ENCODE data around the gene ACER3.
"Not testable (repeated sequence)": the region's sequence is repeated elsewhere in the genome, so short reads cannot be mapped to it uniquely, and the experiment has no call there.

Gene ACER3

DNA sequence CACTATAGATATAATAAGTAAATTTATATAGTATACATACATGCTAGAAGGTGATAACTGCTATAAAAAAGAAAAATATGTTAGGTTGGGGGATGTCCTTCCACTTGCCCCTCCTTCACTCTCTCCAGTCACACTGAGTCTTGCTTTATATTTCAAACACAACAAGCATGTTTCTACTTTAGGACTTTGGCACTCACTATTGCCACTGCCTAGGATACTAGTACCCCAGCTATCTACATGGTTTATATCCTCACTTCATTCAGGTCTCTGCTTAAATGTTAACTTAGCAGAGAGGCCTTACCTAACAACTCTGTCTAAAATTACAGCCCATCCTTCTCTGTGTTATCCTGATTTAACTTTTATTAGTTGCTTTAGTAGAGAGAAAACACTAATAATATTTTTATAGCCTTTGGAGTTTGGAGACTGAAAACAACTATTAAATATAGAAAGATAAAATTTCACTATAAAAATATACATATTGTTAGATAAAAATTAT, 134.4 kb downstream of the ACER3 start:
- DNase-seq (ENCODE audit: low read depth in 2 of 2): no peak

DNA sequence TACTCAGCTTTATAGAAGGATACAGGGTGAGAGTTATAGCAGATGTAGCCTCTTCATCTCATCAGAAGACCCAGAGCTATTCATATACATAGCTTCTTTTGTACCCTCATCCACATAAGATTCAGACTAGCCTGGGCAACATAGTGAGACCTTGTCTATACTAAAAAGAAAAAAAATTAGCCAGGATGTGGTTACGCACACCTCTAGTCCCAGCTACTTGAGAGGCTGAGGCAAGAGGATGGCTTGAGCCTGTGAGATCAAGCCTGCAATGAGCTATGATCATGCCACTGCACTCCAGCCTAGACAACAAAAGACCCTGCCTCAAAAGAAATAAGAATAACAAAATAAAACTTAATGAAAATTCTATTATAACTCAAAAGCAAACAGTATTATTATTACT, 136.8 kb downstream of the ACER3 start:
- no peak for DNase-seq (ENCODE audit: low read depth in 2 of 2)

DNA sequence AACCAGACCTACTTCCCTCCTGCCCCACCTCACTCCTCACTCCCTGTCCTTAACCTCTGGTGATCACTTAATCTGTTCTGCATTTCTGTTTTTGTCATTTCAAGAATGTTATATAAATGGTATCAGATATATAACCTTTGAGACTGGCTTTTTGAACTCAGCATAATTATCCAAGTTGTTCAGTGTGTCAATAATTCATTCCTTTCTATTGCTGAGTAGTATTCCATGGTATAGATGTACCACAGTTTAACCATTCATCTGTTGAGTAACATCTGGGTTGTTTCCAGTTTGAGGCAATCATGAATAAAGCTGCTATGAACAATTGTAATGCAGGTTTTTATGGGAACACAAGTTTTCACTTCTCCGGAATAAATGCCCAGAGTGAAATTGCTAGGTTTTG, 138.9 kb downstream of the ACER3 start:
- DNase-seq (ENCODE audit: low read depth in 2 of 2): no peak

DNA sequence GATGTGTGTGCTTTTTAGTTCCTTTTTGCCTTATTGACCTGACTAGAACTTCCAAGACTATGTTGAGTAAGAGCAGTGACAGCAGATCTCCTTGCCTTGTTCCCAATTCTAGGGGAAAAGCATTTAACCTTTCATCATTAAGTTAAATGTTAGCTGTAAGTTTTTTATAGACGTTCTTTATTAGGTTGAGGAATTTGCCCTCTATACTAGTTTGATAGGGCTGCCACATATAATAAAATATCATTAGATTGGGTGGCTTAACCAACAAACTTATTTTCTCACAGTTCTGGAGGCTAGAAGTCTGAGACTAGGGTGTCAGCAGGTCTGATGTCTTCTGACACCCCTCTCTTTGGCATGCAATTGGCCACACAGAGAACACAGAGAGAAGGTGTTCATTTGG, 140.9 kb downstream of the ACER3 start:
- no peak for DNase-seq (ENCODE audit: low read depth in 2 of 2)

DNA sequence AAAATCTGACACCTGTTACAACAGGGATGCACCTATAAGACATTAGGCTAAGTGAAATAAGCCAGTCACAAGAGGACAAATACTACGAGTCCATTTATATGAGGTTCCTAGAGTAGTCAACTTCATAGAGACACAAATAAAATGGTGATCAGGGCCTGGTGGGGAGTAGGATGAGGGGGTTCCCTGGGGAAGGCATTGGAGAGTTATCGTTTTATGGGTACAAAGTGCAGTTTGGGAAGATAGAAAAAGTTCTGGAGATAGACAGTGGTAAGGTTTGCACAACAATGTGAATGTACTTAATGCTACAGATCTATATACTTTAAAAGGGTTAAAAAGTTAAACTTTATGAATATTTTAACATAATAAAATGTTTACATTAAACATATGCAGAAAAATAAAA, 142.1 kb downstream of the ACER3 start:
- no peak for DNase-seq (ENCODE audit: low read depth in 2 of 2)

DNA sequence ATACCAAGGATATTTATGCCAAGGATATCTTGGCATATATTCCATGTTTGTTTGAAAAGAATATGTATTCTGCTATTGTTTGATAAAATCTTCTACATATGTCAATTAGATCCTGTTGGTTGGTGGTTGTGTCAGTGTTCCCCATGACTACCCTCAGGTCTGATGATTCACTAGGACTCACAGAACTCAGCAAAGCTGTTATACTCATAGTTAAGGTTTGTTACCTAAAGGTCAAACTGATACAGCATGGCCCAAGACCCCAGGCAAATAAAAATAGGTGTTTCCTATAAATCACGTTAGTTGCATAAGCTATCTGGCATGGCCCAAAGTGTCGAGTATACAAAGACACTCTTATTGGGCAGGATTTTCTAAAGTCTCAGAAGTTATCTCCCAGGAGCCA, 143.2 kb downstream of the ACER3 start:
- no peak for DNase-seq (ENCODE audit: low read depth in 2 of 2)

DNA sequence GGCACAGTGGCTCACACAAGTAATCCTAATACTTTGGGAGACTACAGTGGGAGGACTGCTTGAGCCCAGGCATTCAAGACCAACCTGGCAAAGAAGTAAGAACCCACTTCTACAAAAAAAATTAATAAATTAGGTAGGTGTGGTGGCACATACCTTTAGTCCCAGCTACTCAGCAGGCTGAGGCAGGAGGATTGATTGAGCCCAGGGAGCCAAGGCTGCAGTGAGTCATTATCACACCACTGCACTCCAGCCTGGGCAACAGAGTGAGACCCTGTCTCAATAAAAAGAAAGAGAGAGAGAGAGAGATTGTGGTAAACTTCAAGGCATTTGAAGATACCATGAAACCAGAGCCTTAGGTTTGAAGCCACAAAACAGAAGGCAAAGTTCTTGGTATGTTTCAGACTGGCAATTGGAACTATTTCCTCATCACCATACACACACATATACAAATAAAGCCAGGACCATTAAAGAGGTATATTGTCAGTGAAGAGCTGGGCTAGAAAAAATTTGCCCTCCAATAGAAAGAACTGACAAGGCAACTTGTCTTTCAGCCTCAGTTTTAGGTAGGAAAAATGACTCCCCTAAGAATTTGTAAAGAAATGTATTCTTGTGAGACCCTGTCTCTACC, 148.9 kb downstream of the ACER3 start:
- no peak for DNase-seq (ENCODE audit: low read depth in 2 of 2)

DNA sequence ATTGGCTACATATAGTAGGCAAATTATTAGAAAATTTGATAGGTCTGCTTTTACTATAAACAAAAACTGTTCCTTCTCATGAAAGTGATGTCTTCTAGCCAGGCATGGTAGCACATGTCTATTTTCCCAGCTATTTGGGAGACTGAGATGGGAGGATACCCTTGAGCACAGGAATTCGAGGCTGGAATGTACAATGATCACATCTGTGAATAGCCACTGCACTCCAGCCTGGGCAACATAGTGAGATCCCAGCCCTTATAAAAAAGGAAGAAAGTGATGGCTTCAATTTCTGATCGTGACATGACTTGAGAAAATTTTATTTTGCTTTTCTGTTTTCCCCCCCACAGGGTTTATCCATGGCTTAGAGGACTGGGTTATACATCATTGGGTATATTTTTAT, 154.0 kb downstream of the ACER3 start:
- DNase-seq (ENCODE audit: low read depth in 2 of 2): no peak

DNA sequence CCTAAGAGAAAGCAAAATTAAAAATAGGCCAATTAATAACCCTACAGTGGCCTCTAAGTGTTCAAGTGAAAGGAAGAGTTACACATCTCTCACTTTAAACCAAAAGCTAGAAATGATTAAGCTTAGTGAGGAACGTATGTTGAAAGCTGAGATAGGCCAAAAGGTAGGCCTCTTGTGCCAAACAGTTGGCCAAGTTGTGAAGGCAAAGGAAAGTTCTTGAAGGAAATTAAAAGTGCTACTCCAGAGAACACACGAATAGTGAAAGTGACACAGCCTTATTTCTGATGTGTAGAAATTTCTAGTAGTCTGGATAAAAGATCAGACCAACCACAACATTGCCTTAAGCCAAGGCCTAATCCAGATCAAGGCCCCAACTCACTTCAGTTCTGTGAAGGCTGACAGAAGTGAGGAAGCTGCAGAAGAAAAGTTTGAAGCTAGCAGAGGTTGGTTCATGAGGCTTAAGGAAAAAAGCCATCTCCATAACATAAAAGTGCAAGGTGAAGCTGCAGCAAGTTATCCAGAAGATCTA, 157.7 kb downstream of the ACER3 start:
- not testable (repeated sequence) for DNase-seq (ENCODE audit: low read depth in 2 of 2)

DNA sequence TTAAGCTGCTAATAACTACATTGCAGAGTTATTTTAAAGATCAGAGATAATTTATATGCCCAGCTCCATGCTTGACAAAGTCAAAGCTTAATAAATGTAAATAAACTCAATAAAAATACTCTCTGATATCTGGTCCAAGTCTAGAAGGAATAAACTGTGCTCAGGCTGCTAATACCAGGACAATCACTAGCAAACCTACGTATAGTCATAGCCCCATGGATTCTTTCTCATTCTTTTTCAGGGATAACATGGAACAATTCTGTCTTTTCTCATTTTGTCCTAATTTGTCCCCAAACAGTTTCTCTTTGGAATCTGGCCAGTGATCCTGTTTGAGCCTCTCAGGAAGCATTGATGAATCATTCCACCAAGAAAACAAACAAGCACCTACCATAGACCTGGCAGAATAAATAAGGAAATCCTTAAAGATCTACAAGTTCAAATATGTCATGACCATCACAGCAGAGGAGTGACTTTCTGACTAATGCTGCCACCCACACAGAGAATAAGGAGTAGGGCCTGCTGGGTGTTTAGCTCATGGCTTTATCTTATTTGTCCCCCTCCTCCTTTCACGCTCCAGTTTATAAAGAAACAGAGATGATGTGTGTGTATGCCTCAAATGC, 159.4 kb downstream of the ACER3 start:
- no peak for DNase-seq (ENCODE audit: low read depth in 2 of 2)

DNA sequence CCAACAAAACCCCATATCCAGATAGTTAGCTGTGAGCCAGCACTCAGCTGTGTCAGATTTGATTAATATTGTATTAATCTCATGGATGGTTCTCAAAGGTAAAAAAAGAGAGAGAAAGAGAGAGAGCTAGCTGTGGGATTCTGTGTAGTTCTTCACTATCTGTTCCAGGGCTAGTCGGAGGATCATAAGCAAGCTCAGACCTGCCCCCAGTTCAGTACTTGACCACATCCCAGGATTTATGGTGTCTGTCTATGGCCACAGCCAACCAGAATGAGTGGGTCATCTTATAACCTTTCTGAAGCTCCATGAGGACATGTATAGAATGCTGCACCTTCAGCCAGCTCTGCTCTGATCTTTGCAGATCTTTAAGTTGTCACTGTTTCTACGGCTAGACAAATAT, 160.0 kb downstream of the ACER3 start:
- no peak for DNase-seq (ENCODE audit: low read depth in 2 of 2)

DNA sequence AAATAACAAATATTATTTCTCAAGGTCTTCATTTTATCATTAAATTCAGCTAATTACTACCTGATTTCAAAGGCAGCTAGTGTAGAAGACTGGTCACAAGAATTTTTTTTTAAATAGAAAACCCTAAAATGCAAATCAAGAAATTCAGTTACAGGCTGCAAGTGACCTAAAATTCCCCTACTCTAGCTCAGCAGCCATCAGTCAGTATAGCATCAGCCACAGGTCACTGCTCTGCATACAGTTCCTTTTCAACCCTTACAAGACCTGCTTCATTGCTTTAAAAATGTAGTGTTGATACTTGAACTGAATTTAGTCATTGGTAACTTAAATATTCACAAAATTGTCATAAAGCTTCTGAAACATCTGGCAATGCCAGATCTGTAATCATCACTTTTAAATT, 164.0 kb downstream of the ACER3 start:
- DNase-seq (ENCODE audit: low read depth in 2 of 2): no peak

DNA sequence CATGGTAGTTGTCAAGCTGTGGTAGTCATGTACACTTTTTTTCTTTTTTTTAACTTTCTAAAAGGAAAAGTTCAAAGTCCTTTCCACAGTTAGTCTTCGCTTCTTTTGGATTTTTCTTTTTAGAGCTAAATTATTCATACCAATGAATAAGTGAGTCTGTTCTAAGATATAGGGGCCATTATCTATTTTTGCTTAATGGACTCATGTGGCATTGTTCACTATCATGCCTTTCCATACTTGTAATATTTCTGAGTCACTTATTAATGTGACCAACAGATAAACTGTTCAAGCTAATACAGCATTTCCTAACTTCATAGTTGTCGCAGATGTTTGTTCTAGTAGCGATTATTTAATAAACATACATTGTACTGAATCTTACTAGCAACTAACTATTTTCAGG, 165.5 kb downstream of the ACER3 start:
- no peak for DNase-seq (ENCODE audit: low read depth in 2 of 2)

DNA sequence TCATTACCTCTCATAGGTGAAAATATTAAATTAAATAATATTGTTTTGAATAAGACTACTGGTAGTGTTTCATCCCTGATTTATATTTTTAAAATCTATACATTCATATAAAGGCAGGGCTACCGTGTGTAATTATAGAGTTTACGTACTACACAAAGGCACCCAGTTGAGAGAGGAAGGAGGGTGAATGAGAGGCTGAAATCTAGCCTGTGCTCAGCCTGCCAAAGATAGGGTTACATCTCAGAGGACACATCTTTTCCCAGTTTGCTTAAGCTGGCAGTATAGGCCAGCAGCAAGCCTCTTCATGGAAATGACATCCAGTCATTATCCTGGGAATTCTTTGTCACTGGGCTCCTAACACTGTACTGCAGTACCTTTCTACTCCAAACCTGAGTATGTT, 166.0 kb downstream of the ACER3 start:
- no peak for DNase-seq (ENCODE audit: low read depth in 2 of 2)

DNA sequence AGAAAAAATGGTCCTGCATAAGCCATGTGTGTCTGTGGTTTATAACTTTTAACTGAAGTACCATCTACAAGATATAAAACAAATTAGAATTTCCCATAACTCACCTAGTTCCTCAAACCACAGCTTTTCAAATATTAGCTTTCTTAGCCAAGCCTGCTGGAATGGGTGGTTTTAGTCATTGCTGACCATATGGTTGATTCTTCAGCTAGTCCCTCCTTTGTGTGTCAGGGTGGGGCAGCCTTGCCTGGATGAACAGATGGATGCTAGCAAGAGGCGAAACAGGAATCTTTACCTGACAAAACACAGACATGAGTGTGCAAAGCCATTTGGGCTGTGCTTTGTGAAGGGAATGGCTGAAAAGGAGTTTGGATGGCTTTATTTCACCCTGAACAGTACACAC, 166.6 kb downstream of the ACER3 start:
- DNase-seq (ENCODE audit: low read depth in 2 of 2): no peak

DNA sequence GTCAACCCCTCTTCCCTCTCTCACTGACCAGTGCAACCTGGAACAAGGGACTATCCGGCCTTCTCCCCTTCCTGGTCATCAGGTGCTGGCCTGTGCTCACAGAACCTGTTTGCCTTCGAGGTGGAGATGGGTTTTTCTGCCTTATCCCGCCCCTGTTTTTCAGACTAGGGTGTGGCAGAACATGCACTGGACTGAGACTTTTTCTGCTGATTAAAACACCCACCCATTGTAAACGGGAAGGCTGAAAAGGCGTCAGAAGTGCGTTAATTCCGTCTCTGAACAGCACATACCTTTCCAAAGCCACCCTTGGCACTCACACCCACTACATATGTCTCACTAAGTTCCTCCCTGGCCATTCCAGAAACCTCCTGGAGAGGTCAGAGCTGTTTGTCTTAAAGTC, 169.1 kb downstream of the ACER3 start:
- DNase-seq (ENCODE audit: low read depth in 2 of 2): no peak

DNA sequence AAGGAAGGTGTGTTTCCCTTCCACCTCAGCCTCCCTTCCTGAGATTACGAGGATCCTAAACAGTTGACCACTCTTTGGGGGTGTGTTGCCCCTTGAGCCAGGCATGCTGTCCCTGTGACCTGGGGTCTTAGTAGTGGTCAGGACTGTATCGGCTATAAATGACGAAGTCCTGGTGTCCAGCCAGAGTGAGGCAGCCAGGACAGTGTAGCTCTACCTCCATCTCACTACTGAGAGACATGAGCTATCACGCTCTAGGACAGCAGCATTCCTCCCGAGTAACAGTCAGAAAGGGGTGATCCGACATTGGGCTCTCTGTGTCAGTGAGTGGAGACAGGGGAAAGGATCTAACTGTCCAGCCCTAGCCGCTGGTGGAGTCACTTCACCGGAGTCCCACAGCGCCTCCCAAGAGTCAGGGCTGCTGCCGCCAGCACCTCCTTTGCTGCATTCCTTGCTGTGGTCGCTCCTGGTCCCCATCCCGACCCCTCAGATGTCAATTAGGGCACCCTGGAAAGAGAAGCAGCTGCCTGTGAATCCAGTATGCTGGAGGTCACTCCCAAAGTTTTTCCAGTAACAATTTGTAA, 170.2 kb downstream of the ACER3 start:
- no peak for DNase-seq (ENCODE audit: low read depth in 2 of 2)

DNA sequence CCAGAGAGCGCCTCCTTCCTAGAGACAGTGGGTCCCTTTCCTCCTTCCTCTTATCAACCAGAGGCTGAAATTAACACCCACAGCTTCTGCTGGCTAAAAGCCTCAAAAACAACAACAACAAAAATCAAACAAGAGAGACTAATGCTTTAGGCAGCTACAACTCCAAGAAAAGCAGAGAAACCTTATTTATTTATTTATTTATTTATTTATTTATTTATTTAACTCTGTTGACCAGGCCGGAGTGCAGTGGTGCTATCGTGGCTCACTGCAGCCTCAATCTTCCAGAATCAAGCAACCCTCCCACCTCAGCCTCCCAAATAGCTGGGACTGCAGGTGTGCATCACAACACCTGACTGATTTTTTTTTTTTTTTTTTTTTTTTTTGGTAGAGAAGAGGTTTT, 170.9 kb downstream of the ACER3 start:
- DNase-seq (ENCODE audit: low read depth in 2 of 2): no peak

DNA sequence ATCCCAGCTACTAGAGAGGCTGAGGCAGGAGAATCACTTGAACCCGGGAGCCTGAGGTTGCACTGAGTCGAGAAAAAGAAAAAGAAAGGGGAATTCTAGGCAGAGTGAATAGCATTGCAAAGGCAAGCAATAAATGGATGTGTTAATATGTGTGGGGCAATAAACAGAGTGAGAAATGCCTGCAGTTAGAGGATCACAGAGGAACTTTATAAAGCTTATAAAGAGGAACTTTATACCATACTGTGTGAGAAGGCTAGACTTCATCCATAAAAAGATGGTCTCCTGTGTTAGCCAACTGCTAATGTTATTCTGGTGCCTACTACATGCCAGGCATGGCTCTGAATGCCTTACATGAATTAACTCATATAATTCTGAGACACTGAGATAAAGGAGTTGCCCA, 174.3 kb downstream of the ACER3 start:
- no peak for DNase-seq (ENCODE audit: low read depth in 2 of 2)

DNA sequence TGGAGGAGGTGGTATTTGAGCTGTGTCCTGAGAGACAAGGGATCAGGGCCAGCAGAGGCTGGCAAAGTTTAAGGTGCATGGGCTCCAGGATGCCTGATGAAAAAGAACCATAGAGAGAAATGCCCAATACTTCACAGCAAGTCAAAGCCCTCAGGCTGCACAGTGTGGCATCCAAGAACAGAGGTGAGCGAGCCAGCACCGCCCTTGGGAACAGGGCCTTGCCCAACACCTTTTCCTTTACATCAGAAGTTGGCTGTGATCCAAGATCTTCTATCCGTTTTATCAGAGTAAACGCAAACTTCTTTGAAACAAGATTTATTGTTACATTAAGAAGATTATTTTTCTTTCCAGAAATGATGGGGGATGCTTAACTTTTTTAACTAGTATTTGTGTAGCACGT, 174.9 kb downstream of the ACER3 start:
- DNase-seq (ENCODE audit: low read depth in 2 of 2): no peak

DNA sequence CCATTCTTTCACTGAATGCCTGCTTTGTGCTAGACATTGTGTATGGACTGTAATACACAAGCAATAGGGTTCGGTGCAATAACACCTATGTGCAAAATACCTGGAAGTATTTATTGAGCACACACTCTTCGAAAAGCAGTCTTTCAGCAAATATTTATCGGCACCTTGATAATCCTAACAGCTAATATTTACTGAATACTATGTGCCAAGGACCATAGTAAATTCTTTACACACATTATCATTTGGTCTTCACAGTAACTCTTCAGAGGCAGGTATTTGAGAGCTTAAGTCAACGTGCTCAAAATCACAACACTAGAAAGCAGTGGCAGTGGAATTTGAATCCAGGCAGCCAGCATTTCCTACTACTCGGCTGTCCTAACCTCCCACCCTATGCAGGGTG, 175.7 kb downstream of the ACER3 start:
- DNase-seq (ENCODE audit: low read depth in 2 of 2): no peak

DNA sequence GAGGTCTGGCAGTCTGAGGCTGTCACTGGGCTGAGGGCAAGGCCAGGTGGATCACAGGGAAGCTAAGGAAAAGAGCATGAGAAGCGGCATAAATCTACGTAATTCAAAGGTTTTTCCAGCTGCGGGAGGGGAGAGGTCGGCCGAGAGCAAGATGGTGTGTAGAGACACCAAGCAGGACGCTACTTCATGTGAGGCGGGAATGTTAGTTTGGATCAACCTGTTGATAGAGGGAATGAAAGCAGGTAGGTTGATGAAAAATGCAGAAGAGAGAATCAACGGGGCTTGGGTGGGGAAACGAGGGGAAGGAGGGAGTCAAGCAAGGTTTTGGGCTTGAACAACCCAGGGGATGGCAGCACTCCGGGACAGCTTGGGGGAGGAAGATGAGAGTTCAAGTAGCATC, 176.3 kb downstream of the ACER3 start:
- DNase-seq (ENCODE audit: low read depth in 2 of 2): no peak

All from stimulated activated CD4-positive, alpha-beta T cell treated with anti-CD3 and anti-CD28 coated beads, Interleukin-1b, Interleukin-23, amount 100 ng/mL, for 1 hour (primary cell).